Choroid plexus epithelial cell (primary cell): ENCODE data around the gene TLX3.

Source experiments
- DNase-seq: peaks from one replicate; pipeline ENCODE4 v3.0.0-alpha.2; 2010; ENCODE audit warnings: low read depth
- H3K4me3 ChIP-seq: 2 replicates; pipeline ENCODE4 v1.5.1; 2011; ENCODE audit warnings: low read depth, mild to moderate bottlenecking, control low read depth, low read length, moderate library complexity
- TF ChIP-seq, protein P1 (sequence below): conservative IDR thresholded peaks from 2 replicates; pipeline ENCODE4 v1.5.1; 2011; ENCODE audit warnings: low read depth, mild to moderate bottlenecking, control low read depth, inconsistent platforms, low read length, moderate library complexity

Gene TLX3

DNA sequence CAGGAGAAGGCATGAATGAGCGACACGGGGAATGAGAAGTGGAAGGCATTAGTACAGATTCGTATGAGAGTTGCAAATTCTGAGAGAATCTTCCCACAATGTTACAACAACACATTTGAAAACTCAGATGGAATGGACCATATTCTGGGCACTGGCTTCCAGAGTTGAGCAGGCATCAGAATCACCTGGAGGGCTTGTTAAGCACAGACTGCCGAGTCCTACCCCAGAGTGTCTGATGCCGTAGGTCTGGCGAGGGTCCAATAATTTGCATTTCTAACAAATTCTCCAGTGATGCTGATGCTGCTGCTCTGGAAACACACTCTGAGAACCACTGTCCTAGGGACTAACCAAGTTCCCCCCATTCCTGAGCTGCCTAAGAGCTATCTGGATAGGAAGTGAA lies 2.9 kb upstream of the TLX3 start:
- TF ChIP-seq, protein P1, sequence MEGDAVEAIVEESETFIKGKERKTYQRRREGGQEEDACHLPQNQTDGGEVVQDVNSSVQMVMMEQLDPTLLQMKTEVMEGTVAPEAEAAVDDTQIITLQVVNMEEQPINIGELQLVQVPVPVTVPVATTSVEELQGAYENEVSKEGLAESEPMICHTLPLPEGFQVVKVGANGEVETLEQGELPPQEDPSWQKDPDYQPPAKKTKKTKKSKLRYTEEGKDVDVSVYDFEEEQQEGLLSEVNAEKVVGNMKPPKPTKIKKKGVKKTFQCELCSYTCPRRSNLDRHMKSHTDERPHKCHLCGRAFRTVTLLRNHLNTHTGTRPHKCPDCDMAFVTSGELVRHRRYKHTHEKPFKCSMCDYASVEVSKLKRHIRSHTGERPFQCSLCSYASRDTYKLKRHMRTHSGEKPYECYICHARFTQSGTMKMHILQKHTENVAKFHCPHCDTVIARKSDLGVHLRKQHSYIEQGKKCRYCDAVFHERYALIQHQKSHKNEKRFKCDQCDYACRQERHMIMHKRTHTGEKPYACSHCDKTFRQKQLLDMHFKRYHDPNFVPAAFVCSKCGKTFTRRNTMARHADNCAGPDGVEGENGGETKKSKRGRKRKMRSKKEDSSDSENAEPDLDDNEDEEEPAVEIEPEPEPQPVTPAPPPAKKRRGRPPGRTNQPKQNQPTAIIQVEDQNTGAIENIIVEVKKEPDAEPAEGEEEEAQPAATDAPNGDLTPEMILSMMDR: no peak
- no peak for DNase-seq
- no peak overlapping the region for H3K4me3 ChIP-seq

DNA sequence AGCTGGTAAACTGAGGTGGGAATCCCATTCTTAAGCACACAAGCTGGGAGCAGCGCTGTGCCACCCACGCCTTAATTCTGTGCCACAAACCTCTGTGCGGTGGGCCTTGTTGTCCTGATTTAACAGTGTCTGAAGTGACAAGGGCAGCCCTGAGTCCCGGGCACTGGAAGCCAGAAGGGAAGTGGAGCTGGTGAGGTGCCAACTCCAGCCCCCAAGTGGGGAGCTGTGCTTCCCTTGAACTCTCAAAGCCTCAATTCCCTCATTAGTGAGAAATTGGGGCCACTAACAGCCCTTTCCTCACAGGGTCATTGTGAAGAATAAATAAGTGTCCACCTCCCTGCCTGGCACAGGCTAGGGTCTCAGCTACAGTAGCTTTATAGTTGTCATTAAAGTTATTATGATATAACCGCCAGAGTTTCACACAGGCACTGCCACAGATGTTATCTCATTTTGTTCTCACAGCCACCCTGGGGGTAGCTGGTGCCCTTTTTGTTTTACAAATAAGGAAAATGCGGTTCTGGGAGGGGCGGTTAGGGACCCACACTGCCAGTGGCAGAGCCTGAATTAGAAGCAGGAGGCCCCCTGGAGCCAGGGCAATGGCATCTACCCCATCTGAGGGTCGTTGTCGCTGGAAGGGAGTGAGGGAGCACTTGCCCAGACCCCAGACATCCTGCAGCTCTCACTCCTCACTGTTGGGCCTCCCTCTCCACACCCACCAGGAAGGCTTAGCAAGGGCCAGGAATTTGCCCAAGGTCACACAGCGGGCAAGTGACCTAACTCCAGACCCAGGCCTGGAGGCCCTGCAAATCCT lies 2.1 kb upstream of the TLX3 start:
- TF ChIP-seq, protein P1: no peak
- DNase-seq: no peak

DNA sequence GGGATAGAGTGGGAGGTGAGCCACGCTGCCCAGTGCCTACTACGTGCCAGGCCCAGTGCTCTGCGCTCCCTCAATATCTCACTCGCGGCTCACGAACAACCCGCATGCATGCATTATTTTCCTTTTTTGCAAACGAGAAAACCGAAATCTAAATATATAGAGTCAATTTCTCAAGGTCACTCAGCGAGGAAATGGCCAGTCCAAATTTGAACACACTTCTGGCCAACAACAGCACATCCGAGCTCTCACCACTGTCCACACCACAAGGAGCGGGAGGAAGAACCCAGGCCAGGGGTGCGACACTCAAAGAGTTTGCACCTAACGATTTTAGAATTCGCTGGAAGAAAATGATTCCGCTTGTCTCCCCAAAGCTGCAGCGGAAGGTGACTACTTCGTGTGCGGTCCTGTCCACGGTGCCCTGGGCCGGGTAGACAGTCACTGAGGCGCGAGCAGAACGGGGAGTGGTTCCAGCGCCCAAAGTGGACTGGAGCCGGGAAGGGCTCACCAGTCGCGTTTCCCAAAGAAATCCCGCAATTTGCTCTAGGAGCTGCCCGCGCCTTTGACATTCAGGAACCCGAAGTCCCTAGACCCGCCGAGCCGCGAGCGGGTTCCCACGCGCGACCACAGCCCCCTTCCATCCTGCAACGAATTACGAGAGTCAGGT lies 1.1 kb upstream of the TLX3 start:
- no peak for DNase-seq
- TF ChIP-seq, protein P1: no peak
- H3K4me3 ChIP-seq: no peak overlapping the region

More for the DNA sequence above, 2.1 kb upstream of the TLX3 start:
- H3K4me3 ChIP-seq: no peak overlapping the region

DNA sequence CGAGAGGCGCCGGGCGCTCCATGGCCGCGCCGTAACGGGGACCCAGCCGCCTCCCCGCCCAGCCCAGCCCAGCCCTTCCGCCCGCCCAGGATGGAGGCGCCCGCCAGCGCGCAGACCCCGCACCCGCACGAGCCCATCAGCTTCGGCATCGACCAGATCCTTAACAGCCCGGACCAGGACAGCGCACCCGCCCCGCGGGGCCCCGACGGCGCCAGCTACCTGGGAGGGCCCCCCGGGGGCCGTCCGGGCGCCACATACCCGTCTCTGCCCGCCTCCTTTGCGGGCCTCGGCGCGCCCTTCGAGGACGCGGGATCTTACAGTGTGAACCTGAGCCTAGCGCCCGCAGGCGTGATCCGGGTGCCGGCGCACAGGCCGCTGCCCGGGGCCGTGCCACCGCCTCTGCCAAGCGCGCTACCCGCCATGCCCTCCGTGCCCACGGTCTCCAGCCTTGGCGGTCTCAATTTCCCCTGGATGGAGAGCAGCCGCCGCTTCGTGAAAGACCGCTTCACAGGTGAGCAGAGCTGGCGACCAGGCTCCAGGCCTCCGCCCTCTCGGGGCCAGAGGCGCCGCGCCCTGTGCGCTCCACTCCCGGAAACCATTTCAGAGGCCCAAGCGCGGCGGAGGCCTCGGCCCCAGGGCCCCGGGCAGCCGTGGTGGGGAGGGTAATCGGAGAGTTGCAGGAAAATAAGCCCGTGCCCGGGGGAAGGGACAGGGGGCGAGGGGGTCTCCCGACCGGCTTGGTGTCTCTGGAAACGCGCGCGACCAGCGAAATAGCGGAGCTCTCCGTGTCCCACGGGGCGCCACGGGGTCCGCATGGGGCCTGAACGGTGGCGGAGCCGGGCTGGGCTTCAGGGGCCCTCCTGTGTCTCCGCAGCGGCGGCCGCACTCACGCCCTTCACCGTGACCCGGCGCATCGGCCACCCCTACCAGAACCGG lies 496 bp downstream of the TLX3 start:
- no peak for DNase-seq
- H3K4me3 ChIP-seq: no peak overlapping the region
- TF ChIP-seq, protein P1: no peak

DNA sequence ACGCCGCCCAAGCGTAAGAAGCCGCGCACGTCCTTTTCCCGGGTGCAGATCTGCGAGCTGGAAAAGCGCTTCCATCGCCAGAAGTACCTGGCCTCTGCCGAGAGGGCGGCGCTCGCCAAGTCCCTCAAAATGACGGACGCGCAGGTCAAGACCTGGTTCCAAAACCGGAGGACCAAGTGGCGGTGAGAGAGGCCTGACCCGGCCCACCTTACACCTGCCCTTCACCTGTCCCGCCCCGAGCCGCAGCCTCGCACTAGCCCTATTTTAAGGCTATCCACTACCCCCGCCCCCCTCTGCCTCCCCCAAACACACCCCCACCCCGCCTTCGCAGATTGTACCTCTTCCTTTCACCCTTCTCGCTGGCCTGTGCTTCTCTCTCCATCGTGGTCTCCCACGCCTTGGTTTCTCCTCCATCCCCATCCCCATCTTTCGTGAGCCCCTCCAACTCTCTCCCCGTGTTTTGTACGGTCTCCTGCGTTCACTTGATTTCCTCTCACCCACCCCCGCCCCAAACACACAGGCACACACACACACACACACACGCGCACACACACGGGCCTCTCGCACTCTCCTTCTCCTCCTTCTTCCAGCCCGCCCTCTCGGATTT lies 1.3 kb downstream of the TLX3 start:
- DNase-seq: no peak
- no peak overlapping the region for H3K4me3 ChIP-seq
- TF ChIP-seq, protein P1: peak; percentile 27

DNA sequence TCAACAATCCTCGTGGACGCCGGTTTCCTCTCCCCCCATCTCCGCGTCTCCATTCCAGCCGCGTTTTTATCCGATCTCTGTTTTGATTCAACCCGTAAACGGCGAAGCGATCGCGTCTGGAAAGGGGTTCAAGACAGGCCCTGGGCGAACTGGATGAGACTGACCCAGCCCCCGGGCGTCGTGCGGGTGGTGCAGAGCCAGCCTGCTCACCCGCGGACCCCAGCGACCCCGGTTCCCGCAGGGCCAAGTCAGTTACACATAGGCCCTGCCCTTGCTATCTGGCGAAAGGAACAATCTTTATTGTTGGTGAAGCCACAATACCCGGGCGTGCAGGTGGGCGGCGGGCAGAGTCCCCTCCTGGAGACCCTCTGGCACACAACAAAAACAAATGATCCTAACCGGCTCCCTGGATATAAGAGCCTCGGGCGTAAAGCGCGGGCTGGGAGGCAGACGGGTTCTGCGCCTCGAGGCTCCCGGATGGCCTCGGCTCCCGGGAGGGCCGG lies 1.8 kb downstream of the TLX3 start:
- H3K4me3 ChIP-seq: no peak overlapping the region
- no peak for DNase-seq
- TF ChIP-seq, protein P1: no peak
